Measurements from ENCODE around the gene DCUN1D1. TPM values are rescaled to one million over a fixed set of nuclear protein-coding genes. Genes with fewer than 3 reads are reported as not detected.
A peak's percentile ranks its signal among the peaks of the same experiment; 100 is the strongest.

DCUN1D1 gene
- total RNA-seq: 25.5 TPM

GRCh38 chr3:182980204-182981037, at the start of gene DCUN1D1:
Gene DCUN1D1, minus strand, starts transcription at chr3:182980538. Its CDS starts 49 bp downstream, at chr3:182980489.
- H3K4me3 ChIP-seq: peak within 1 kb of the TSS; percentile 96 to 99
- peak within 1 kb of the TSS; percentile 90 for H3K27ac ChIP-seq
- H3K36me3 ChIP-seq: no peaks in the 10 kb centered on the region
- no peaks in the 10 kb centered on the region for H3K9me3 ChIP-seq
- no peak for DNase-seq (ENCODE audit: extremely low spot score in 2 of 2)
- intact Hi-C loops (cut with DNase I): no loop called here
- TF ChIP-seq POLR2A (IDR thresholded peaks at IDR 0.05): peak in 1 of 2 donors; percentile 53
- TF ChIP-seq POLR2AphosphoS5 (IDR thresholded peaks at IDR 0.05; ENCODE audit: insufficient read depth in 1 of 2, low read depth in 1 of 2): no peak
- TF ChIP-seq CTCF (IDR thresholded peaks at IDR 0.05): no peak
- H3K4me1 ChIP-seq: peaks cover 29% of the 10 kb centered on the region
- no peaks in the 10 kb centered on the region for H3K27me3 ChIP-seq

DNA sequence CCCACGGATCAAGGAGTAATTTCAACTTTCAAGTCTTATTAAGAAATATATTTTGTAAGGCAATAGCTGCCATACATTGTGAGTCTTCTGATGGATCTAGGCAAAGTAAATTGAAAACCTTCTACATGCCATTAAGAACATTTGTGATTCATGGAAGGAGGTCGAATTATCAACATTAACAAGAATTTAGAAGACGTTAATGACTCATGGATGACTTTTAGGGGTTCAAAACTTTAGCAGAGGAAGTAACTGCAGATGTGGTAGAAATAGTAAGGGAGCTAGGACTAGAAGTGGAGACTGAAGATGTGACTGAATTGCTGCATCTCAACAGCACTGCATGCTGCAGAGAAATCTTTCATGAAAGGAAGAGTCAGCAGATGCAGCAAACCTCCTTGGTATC, 48.1 kb upstream of the DCUN1D1 start:
- no peaks in the 10 kb centered on the region for H3K4me1 ChIP-seq
- intact Hi-C loops (cut with DNase I): no loop called here
- no peaks in the 10 kb centered on the region for H3K9me3 ChIP-seq
- TF ChIP-seq POLR2A (IDR thresholded peaks at IDR 0.05) (no peak), CTCF (IDR thresholded peaks at IDR 0.05) (no peak), POLR2AphosphoS5 (IDR thresholded peaks at IDR 0.05; ENCODE audit: insufficient read depth in 1 of 2, low read depth in 1 of 2) (no peak)
- DNase-seq (ENCODE audit: extremely low spot score in 2 of 2): no peak
- no peak overlapping the region for H3K4me3 ChIP-seq
- peaks cover 0 to 49% of the 10 kb centered on the region in 2 donors for H3K36me3 ChIP-seq
- H3K27me3 ChIP-seq: no peaks in the 10 kb centered on the region
- H3K27ac ChIP-seq: no peak overlapping the region

- intact Hi-C loops (cut with DNase I): no loop called here
- H3K36me3 ChIP-seq: peaks cover 0 to 38% of the 10 kb centered on the region in 2 donors
These were observed 46.9 kb upstream of the DCUN1D1 start for GRCh38 chr3:183027276-183027675.

DNA sequence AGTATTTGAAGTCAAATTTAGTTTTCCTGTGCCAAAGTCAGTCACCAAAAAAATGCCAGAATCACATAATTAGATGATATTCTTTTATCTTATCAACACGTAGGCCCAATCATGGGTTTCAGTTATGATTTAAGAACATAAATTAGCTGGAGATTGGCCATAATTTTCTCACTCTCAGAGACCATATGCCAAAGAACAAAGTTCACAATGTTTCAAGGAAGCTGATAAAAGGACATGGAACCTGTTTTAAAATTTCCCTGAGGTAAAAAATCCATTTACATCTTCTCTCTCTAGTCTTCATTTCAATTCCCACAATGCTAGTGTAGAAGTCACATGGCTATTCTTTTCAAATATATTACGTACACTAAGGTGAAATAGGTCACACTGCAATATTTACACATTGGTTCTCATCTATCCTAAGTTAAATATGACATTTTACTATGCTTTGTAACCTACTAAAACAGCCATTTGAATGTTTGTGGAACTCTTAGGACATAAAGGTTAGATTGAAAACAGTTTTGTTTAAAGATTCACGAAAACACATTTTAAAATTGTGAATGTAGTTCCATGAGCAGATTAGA, 42.7 kb upstream of the DCUN1D1 start:
- Histone ChIP-seq H3K27ac (no peak overlapping the region), H3K36me3 (peaks cover 0 to 44% of the 10 kb centered on the region in 2 donors), H3K4me1 (no peaks in the 10 kb centered on the region), H3K4me3 (no peak overlapping the region), H3K9me3 (no peaks in the 10 kb centered on the region), H3K27me3 (no peaks in the 10 kb centered on the region)
- intact Hi-C loops (cut with DNase I): no loop called here
- DNase-seq (ENCODE audit: extremely low spot score in 2 of 2): no peak
- TF ChIP-seq CTCF (IDR thresholded peaks at IDR 0.05) (no peak), POLR2A (IDR thresholded peaks at IDR 0.05) (no peak), POLR2AphosphoS5 (IDR thresholded peaks at IDR 0.05; ENCODE audit: insufficient read depth in 1 of 2, low read depth in 1 of 2) (no peak)

More at GRCh38 chr3:183027276-183027675, 46.9 kb upstream of the DCUN1D1 start:
- no peak overlapping the region for H3K27ac ChIP-seq
- no peaks in the 10 kb centered on the region for H3K9me3 ChIP-seq
- no peak overlapping the region for H3K4me3 ChIP-seq
- no peak for DNase-seq (ENCODE audit: extremely low spot score in 2 of 2)
- TF ChIP-seq POLR2A (IDR thresholded peaks at IDR 0.05): no peak
- TF ChIP-seq POLR2AphosphoS5 (IDR thresholded peaks at IDR 0.05; ENCODE audit: insufficient read depth in 1 of 2, low read depth in 1 of 2): no peak
- TF ChIP-seq CTCF (IDR thresholded peaks at IDR 0.05): no peak
- H3K27me3 ChIP-seq: no peaks in the 10 kb centered on the region
- no peaks in the 10 kb centered on the region for H3K4me1 ChIP-seq
